NB4 (cell line): ENCODE results near the gene FOXRED1.

ENCODE experiments used
- CTCF ChIP-seq: IDR thresholded peaks from one replicate; pipeline ENCODE4 v1.5.1; 2012; ENCODE audit warnings: low read depth, low read length
- POLR2A ChIP-seq: IDR thresholded peaks from 2 replicates; pipeline ENCODE4 v1.6.1; 2011; ENCODE audit warnings: mild to moderate bottlenecking; ENCODE audit not compliant: insufficient read length; ENCODE audit errors: extremely low read depth
- TF ChIP-seq, protein P1 (sequence below): IDR thresholded peaks from 2 replicates; pipeline ENCODE4 v1.6.1; 2011; ENCODE audit warnings: low read depth, low read length

- TF ChIP-seq CTCF (no peak), POLR2A (no peak)
- TF ChIP-seq, protein P1, sequence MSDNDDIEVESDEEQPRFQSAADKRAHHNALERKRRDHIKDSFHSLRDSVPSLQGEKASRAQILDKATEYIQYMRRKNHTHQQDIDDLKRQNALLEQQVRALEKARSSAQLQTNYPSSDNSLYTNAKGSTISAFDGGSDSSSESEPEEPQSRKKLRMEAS: no peak
These were observed 8.8 kb downstream of the FOXRED1 start for GRCh38 chr11:126277780-126278179.
